IMR-90 (cell line): Measurements from ENCODE around the gene KCNT1. TPM values are rescaled to one million over a fixed set of nuclear protein-coding genes. Genes with fewer than 3 reads are reported as not detected.

Experiments used
- ATAC-seq: fragments of 200-7000 bp; cut with Tn5 transposase; 2 replicates; pipeline ENCODE4 v1.9.1; 2020; ENCODE audit warnings: low read depth, mild to moderate bottlenecking, moderate library complexity
- BruUV-seq: library from RNA; stranded (reverse); fragments of 400-500 nt; replicated peaks from 2 replicates; lab custom pipeline; 2021; lab: Mats Ljungman, UMichigan
- CTCF ChIA-PET: fragments of 300-600 bp; formaldehyde crosslinking; extraction: SDS; loops from one replicate; lab custom pipeline; 2021; ENCODE audit warnings: antibody characterized with exemption; lab: Yijun Ruan, JAX
- POLR2A ChIA-PET: fragments of 300-600 bp; sonication (Branson Sonifier 250); formaldehyde crosslinking; loops from one replicate; lab custom pipeline; 2022; ENCODE audit warnings: antibody characterized with exemption; ENCODE audit not compliant: unreplicated experiment; lab: Charles Lee
- DNase-seq: peaks from one replicate; pipeline ENCODE4 v3.0.0; 2013
- H2AFZ ChIP-seq: replicated peaks from 2 replicates; pipeline ENCODE3; 2013; ENCODE audit warnings: low read length, mild to moderate bottlenecking; ENCODE audit not compliant: poor library complexity
- H2AK5ac ChIP-seq: 2 replicates; pipeline ENCODE4 v1.6.1; 2013; ENCODE audit warnings: low read depth, low read length, inconsistent platforms
- H2AK9ac ChIP-seq: replicated peaks from 2 replicates; pipeline ENCODE3; 2013; ENCODE audit warnings: mild to moderate bottlenecking, low read depth, low read length, moderate library complexity; ENCODE audit not compliant: poor library complexity
- H2BK120ac ChIP-seq: 2 replicates; pipeline ENCODE4 v1.6.1; 2013; ENCODE audit warnings: low read depth, low read length, inconsistent platforms
- H2BK15ac ChIP-seq: 3 replicates; pipeline ENCODE4 v1.6.1; 2013; ENCODE audit warnings: low read depth, low read length, inconsistent platforms
- H2BK20ac ChIP-seq: 2 replicates; pipeline ENCODE4 v1.6.1; 2013; ENCODE audit warnings: low read depth, mild to moderate bottlenecking, inconsistent platforms, low read length, moderate library complexity
- H2BK5ac ChIP-seq: 2 replicates; pipeline ENCODE4 v1.6.1; 2013; ENCODE audit warnings: mild to moderate bottlenecking, low read depth, low read length, inconsistent platforms; ENCODE audit not compliant: poor library complexity, severe bottlenecking
- H3K14ac ChIP-seq: replicated peaks from 2 replicates; pipeline ENCODE4 v1.6.1; 2013; ENCODE audit warnings: low read depth, low read length, inconsistent platforms
- H3K18ac ChIP-seq: 2 replicates; pipeline ENCODE4 v1.6.1; 2013; ENCODE audit warnings: low read depth, low read length, control low read depth
- H3K23ac ChIP-seq: 2 replicates; pipeline ENCODE4 v1.6.1; 2013; ENCODE audit warnings: low read depth, low read length, inconsistent platforms
- H3K27ac ChIP-seq: 2 replicates; pipeline ENCODE4 v1.5.1; 2013; ENCODE audit warnings: mild to moderate bottlenecking, control low read depth, low read length; ENCODE audit not compliant: insufficient read depth
- H3K27me3 ChIP-seq: 2 replicates; pipeline ENCODE4 v1.6.1; 2013; ENCODE audit warnings: low read length; ENCODE audit not compliant: control insufficient read depth, insufficient read depth
- H3K36me3 ChIP-seq: 2 replicates; pipeline ENCODE4 v1.6.1; 2013; ENCODE audit warnings: low read length, mixed read lengths; ENCODE audit not compliant: control insufficient read depth, insufficient read depth
- H3K4ac ChIP-seq: 2 replicates; pipeline ENCODE4 v1.6.1; 2013; ENCODE audit warnings: low read depth, low read length, inconsistent platforms
- H3K4me1 ChIP-seq: 2 replicates; pipeline ENCODE4 v1.6.1; 2013; ENCODE audit warnings: low read length, mixed read lengths; ENCODE audit not compliant: control insufficient read depth, insufficient read depth
- H3K4me2 ChIP-seq: 2 replicates; pipeline ENCODE4 v1.6.1; 2013; ENCODE audit warnings: low read depth, mild to moderate bottlenecking, control low read depth, low read length, moderate library complexity
- H3K4me3 ChIP-seq: 2 replicates; pipeline ENCODE4 v1.5.1; 2013; ENCODE audit warnings: low read depth, mild to moderate bottlenecking, control low read depth, low read length, moderate library complexity; ENCODE audit not compliant: insufficient read depth
- H3K56ac ChIP-seq: 2 replicates; pipeline ENCODE4 v1.6.1; 2013; ENCODE audit warnings: low read length, inconsistent platforms; ENCODE audit not compliant: insufficient read depth; ENCODE audit errors: extremely low read depth
- H3K79me1 ChIP-seq, 2 experiments: 2 replicates each; pipeline ENCODE4 v1.6.1; 2013; ENCODE audit warnings: low read length in 2 of 2, inconsistent platforms in 1 of 2, low read depth in 1 of 2
- H3K9ac ChIP-seq: 2 replicates; pipeline ENCODE4 v1.6.1; 2013; ENCODE audit warnings: low read depth, low read length, control low read depth
- H3K9me1 ChIP-seq: 2 replicates; pipeline ENCODE4 v1.6.1; 2013; ENCODE audit warnings: low read length, inconsistent platforms; ENCODE audit not compliant: insufficient read depth
- H3K9me3 ChIP-seq: 2 replicates; pipeline ENCODE4 v1.6.1; 2013; ENCODE audit warnings: low read length; ENCODE audit not compliant: control insufficient read depth, insufficient read depth
- H4K20me1 ChIP-seq: 2 replicates; pipeline ENCODE4 v1.6.1; 2013; ENCODE audit warnings: low read length, inconsistent platforms; ENCODE audit not compliant: insufficient read depth
- H4K5ac ChIP-seq: 2 replicates; pipeline ENCODE4 v1.6.1; 2013; ENCODE audit warnings: mild to moderate bottlenecking, low read depth, low read length, control low read depth
- H4K8ac ChIP-seq, 2 experiments: 2 replicates each; pipeline ENCODE4 v1.6.1; 2013; ENCODE audit warnings: low read depth in 2 of 2, low read length in 2 of 2, control low read depth in 1 of 2, inconsistent platforms in 1 of 2
- H4K91ac ChIP-seq: 2 replicates; pipeline ENCODE4 v1.6.1; 2013; ENCODE audit warnings: low read depth, low read length, inconsistent platforms; ENCODE audit not compliant: insufficient read depth
- BHLHE40 ChIP-seq: fragments of 150-350 bp; IDR thresholded peaks from 2 replicates; pipeline ENCODE4 v1.6.1; 2016; ENCODE audit warnings: mild to moderate bottlenecking, low read depth, low read length
- CEBPB ChIP-seq: IDR thresholded peaks from 2 replicates; pipeline ENCODE4 v1.6.1; 2012; ENCODE audit warnings: low read depth, low read length, improper control_type of control experiment
- CHD1 ChIP-seq: IDR thresholded peaks from 2 replicates; pipeline ENCODE4 v1.6.1; 2012; ENCODE audit warnings: low read depth, low read length, improper control_type of control experiment
- FOS ChIP-seq: fragments of 150-350 bp; IDR thresholded peaks from 2 replicates; pipeline ENCODE4 v1.6.1; 2016; ENCODE audit warnings: low read depth, low read length
- MAZ ChIP-seq: IDR thresholded peaks from 2 replicates; pipeline ENCODE4 v1.6.1; 2012; ENCODE audit warnings: low read depth, mild to moderate bottlenecking, low read length, improper control_type of control experiment, moderate library complexity, borderline replicate concordance
- MXI1 ChIP-seq: IDR thresholded peaks from 2 replicates; pipeline ENCODE4 v1.6.1; 2012; ENCODE audit warnings: low read depth, mild to moderate bottlenecking, low read length, moderate library complexity, borderline replicate concordance
- NFE2L2 ChIP-seq: fragments of 150-350 bp; IDR thresholded peaks from 2 replicates; pipeline ENCODE4 v1.6.1; 2016; ENCODE audit warnings: low read depth, mild to moderate bottlenecking, low read length
- POLR2A ChIP-seq: IDR thresholded peaks from 2 replicates; pipeline ENCODE4 v1.6.1; 2012; ENCODE audit warnings: mild to moderate bottlenecking, low read depth, low read length
- RAD21 ChIP-seq: IDR thresholded peaks from 2 replicates; pipeline ENCODE4 v1.6.1; 2012; ENCODE audit warnings: low read length, improper control_type of control experiment
- RCOR1 ChIP-seq: IDR thresholded peaks from 2 replicates; pipeline ENCODE4 v1.6.1; 2012; ENCODE audit warnings: mild to moderate bottlenecking, low read length, improper control_type of control experiment; ENCODE audit not compliant: insufficient replicate concordance
- RFX5 ChIP-seq: IDR thresholded peaks from 2 replicates; pipeline ENCODE4 v1.8.0; 2012; ENCODE audit warnings: low read depth, mild to moderate bottlenecking, low read length, moderate library complexity
- SMC3 ChIP-seq: fragments of 150-350 bp; IDR thresholded peaks from 2 replicates; pipeline ENCODE4 v1.6.1; 2016; ENCODE audit warnings: low read depth, mild to moderate bottlenecking, antibody characterized with exemption, low read length, moderate library complexity
- WGBS, 2 experiments: methylation state at CpG; one replicate each; pipeline versions ENCODE4 v1.1.5 to v1.1.7; 2013; ENCODE audit warnings: missing lambda C conversion rate in 2 of 2; ENCODE audit not compliant: insufficient read length in 1 of 2; ENCODE audit errors: extremely low coverage in 2 of 2; 5-methylcytosine and 5-hydroxymethylcytosine counted together
- dilution Hi-C: fragments of 300-500 bp; cut with HindIII; formaldehyde crosslinking; loops from one replicate; pipeline ENCODE4 v1.14.3; 2018; ENCODE audit warnings: low sequenced_read_pairs; ENCODE audit not compliant: unreplicated experiment
- in situ Hi-C: fragments of 300-500 bp; cut with MboI; formaldehyde crosslinking; loops from 3 replicates; pipeline ENCODE4 v1.14.3; 2019; ENCODE audit warnings: low sequenced_read_pairs, inconsistent platforms, mixed read lengths
- intact Hi-C: fragments of 100-400 bp; cut with micrococcal nuclease; formaldehyde crosslinking; loops from 2 replicates; pipeline ENCODE4 v1.10.0; 2022
- polyA plus RNA-seq, 3 experiments: library from polyadenylated mRNA; depleted of rRNA; stranded (reverse); fragments of >200 nt; gene quantifications; 2 replicates each; pipeline ENCODE4 v1.2.3, GENCODE V29; 2012; ENCODE audit warnings: low replicate concordance in 1 of 3
- total RNA-seq: library from RNA; depleted of rRNA; stranded (reverse); fragments of >200 nt; gene quantifications from 2 replicates; pipeline ENCODE4 v1.2.3, GENCODE V29; 2012
- TF ChIP-seq, protein P1 (sequence below): fragments of 150-350 bp; IDR thresholded peaks from 2 replicates; pipeline ENCODE4 v1.6.1; 2016; ENCODE audit warnings: low read depth, mild to moderate bottlenecking, low read length, moderate library complexity, borderline replicate concordance
- TF ChIP-seq, protein P2 (sequence below): conservative IDR thresholded peaks from 2 replicates; pipeline ENCODE4 v1.5.1; 2012; ENCODE audit warnings: mild to moderate bottlenecking, low read depth, low read length, improper control_type of control experiment
- TF ChIP-seq, protein P3 (sequence below): fragments of 150-350 bp; IDR thresholded peaks from 2 replicates; pipeline ENCODE4 v1.6.1; 2017; ENCODE audit warnings: mild to moderate bottlenecking, antibody characterized with exemption, low read length, low read depth

KCNT1 gene
- total and polyA plus RNA-seq, 2 of the 4 experiments (the other 2 are of a cell fraction): not detected

DNA sequence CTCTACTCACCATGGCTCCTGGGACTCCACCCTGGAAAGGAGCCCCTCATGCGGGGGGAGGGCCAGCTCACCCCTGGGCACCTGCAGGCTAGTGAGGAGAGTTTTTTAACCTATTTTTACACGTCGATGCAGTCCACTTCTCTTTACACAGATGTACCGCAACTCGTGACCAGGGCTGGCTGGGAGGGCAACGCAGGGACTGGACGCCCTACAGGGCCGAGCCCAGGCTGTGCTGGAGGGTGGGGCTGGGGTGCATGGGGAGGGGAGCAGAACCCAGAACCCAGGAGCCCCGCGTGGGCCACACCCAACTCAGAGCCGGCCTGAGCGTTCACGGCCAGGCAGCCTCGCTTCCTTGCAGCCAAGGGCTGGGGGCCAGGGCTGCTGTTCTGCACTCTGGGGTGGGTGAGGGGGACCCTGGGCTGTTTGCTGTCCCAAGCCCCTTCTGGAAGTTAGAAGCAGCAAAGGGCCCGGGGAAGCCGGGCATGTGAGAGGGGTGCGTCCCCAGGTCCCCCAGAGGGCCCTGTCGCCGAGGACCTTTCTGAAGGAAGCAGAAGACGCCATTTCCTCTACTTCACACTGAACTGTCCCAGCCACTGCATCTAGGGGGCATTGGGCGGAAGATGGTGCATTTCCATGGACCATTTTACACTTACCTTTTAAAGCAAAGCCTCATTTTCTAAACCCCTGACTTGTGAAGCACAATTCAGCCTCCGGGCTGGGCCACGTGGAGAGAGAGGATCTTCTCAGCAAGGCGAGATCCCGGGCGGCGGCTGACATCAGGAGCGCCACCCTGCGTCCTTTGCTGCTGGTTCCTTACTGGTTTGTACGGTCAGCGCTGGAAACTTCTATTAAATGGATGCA lies 90.5 kb downstream of the KCNT1 start:
- Histone ChIP-seq H2AFZ (no peak overlapping the region), H3K9me1 (no peaks in the 10 kb centered on the region), H2BK5ac (no peak overlapping the region), H3K4ac (no peak overlapping the region), H3K4me2 (no peak overlapping the region), H3K23ac (no peak overlapping the region), H3K9ac (no peak overlapping the region), H3K9me3 (no peaks in the 10 kb centered on the region), H3K56ac (no peak overlapping the region), H2BK20ac (no peak overlapping the region), H3K36me3 (no peaks in the 10 kb centered on the region), H3K27me3 (peaks cover 27% of the 10 kb centered on the region), H2AK5ac (no peak overlapping the region), H4K8ac (no peak overlapping the region), H4K91ac (no peak overlapping the region), H2BK120ac (no peak overlapping the region), H3K4me1 (no peaks in the 10 kb centered on the region), H3K4me3 (no peak overlapping the region), H3K14ac (no peak overlapping the region), H2AK9ac (no peak overlapping the region), H4K20me1 (no peaks in the 10 kb centered on the region), H3K27ac (no peak overlapping the region), H3K18ac (no peak overlapping the region), H4K5ac (no peak overlapping the region), H3K79me1 (no peaks in the 10 kb centered on the region), H2BK15ac (no peak overlapping the region)
- 64% methylated on average over 12 of the region's 31 CpGs; no CpG with 5 or more reads in 1 of the 2 experiments for WGBS, 2 experiments
- intact Hi-C loops (loop anchor here (10.0 kb wide), 1 partner anchor 188 kb away; no protein-coding TSS in a partner anchor), in situ Hi-C loops (no loop called here), dilution Hi-C loops (no loop called here)
- CTCF ChIA-PET: no interaction called here
- DNase-seq (no peak), ATAC-seq (no peak)
- BruUV-seq: no TSS peak
- POLR2A ChIA-PET: no interaction called here
- TF ChIP-seq MAZ (no peak), BHLHE40 (no peak), MXI1 (no peak), CHD1 (no peak), POLR2A (no peak), SMC3 (no peak), FOS (no peak), RAD21 (no peak), RCOR1 (no peak), NFE2L2 (no peak), RFX5 (no peak), CEBPB (no peak)
- TF ChIP-seq, protein P1, sequence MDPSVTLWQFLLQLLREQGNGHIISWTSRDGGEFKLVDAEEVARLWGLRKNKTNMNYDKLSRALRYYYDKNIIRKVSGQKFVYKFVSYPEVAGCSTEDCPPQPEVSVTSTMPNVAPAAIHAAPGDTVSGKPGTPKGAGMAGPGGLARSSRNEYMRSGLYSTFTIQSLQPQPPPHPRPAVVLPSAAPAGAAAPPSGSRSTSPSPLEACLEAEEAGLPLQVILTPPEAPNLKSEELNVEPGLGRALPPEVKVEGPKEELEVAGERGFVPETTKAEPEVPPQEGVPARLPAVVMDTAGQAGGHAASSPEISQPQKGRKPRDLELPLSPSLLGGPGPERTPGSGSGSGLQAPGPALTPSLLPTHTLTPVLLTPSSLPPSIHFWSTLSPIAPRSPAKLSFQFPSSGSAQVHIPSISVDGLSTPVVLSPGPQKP: no peak
- TF ChIP-seq, protein P2, sequence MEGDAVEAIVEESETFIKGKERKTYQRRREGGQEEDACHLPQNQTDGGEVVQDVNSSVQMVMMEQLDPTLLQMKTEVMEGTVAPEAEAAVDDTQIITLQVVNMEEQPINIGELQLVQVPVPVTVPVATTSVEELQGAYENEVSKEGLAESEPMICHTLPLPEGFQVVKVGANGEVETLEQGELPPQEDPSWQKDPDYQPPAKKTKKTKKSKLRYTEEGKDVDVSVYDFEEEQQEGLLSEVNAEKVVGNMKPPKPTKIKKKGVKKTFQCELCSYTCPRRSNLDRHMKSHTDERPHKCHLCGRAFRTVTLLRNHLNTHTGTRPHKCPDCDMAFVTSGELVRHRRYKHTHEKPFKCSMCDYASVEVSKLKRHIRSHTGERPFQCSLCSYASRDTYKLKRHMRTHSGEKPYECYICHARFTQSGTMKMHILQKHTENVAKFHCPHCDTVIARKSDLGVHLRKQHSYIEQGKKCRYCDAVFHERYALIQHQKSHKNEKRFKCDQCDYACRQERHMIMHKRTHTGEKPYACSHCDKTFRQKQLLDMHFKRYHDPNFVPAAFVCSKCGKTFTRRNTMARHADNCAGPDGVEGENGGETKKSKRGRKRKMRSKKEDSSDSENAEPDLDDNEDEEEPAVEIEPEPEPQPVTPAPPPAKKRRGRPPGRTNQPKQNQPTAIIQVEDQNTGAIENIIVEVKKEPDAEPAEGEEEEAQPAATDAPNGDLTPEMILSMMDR: no peak
- TF ChIP-seq, protein P3, sequence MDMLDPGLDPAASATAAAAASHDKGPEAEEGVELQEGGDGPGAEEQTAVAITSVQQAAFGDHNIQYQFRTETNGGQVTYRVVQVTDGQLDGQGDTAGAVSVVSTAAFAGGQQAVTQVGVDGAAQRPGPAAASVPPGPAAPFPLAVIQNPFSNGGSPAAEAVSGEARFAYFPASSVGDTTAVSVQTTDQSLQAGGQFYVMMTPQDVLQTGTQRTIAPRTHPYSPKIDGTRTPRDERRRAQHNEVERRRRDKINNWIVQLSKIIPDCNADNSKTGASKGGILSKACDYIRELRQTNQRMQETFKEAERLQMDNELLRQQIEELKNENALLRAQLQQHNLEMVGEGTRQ: no peak
